HG03432 (cell line): ENCODE results near the gene MOV10L1.
"Not testable (repeated sequence)": the region's sequence is repeated elsewhere in the genome, so short reads cannot be mapped to it uniquely, and the experiment has no call there.

Source experiments
- ATAC-seq: cut with Tn5 transposase; IDR thresholded peaks from one replicate; pipeline ENCODE4 v1.9.1; 2021; ENCODE audit warnings: mild to moderate bottlenecking, moderate library complexity; ENCODE audit not compliant: unreplicated experiment

The MOV10L1 gene

GRCh38 chr22:50199829-50200460, 110.1 kb downstream of the MOV10L1 start:
- ATAC-seq, result no peak

DNA sequence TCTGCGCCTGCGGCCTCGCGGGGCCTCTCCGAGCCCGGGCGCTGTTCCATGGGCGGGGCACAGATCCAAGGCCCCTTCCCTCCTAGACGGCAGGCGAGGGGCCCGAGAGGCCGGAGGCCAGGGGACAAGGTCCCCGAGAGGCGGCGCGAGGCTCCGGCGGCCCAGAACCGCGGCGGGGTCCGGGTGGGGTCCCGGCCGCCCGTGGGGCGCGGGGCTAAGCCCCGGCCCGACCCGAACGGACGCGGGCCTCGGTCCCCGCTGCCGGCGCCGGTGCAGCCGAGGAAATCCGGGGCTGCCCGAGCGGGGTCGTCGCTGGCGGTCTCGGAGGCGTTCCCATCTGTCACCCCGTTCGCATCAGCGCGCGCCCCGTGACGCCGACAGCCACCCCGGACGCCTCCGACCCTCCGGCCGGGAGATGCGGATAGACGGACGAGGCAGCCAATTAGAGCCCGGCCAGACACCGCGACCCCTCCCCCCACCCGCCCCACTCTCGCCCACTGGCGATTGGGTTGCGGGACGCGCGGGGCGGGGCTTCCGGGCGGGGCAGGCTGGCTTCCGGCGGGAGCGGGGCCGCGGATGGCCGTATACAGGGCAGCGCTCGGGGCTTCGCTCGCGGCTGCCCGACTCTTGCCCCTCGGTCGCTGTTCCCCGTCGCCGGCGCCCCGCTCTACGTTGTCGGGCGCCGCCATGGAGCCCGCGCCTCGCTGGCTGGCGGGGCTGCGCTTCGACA, 110.8 kb downstream of the MOV10L1 start, which contains the start of gene SELENOO:
Gene SELENOO, plus strand, starts transcription at position 551 of the 730 bp plus-strand sequence. Its CDS starts 26 bp downstream, at position 577.
- peak; percentile 67 for ATAC-seq

DNA sequence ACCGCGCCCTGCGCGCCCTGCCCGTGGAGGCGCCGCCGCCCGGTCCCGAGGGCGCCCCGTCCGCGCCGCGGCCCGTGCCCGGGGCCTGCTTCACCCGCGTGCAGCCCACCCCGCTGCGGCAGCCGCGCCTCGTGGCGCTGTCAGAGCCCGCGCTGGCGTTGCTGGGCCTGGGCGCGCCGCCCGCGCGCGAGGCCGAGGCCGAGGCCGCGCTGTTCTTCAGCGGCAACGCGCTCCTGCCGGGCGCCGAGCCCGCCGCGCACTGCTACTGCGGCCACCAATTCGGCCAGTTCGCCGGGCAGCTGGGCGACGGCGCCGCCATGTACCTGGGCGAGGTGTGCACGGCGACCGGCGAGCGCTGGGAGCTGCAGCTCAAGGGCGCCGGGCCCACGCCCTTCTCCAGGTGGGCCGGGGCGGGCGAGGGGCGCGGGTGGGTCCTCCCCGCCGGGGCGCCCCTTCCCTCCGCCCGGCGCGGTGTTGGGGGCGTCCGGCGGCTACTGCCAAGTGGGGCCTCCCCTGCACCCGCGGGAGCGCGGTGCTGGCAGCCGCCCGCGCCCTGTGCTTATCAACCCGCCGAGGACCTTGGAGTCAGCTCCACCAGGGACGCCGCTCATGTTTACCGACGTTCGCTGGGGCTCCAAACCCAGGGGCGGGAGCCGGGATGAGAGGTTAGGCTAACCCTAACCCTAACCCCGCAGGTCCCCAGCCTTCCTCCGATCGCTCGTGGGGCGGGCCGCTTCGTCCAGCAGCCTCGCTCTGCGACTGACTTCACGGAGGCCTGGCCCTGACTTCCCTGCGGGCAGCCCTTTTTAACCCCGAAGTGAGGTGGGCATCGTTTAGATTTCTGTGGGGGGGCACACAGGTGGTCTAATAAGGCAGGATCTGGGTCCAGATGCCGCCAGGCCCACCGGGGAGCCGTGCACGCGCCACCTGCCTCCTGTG, 111.7 kb downstream of the MOV10L1 start:
- peak; percentile 15 for ATAC-seq

- ATAC-seq, result no peak
Measured at GRCh38 chr22:50202130-50202666, 112.4 kb downstream of the MOV10L1 start.

- ATAC-seq, result no peak
Measured at GRCh38 chr22:50203288-50203687, 113.5 kb downstream of the MOV10L1 start.

GRCh38 chr22:50204571-50204970, 114.8 kb downstream of the MOV10L1 start:
- ATAC-seq, result no peak

DNA sequence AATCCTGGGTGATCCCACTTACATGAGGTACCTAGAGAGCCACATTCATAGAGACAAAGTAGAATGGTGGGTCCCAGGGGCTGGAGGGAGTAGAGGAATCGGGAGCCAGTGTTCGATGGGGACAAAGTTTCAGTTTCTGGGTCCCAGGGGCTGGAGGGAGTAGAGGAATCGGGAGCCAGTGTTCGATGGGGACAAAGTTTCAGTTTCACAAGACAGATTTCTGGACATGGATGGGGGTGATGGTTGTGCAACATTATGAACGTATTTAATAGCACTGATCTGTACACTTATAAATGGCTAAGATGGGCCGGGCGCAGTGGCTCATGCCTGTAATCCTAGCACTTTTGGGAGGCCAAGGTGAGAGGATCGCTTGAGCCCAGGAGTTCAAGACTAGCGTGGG, 115.2 kb downstream of the MOV10L1 start:
- ATAC-seq, result not testable (repeated sequence)

DNA sequence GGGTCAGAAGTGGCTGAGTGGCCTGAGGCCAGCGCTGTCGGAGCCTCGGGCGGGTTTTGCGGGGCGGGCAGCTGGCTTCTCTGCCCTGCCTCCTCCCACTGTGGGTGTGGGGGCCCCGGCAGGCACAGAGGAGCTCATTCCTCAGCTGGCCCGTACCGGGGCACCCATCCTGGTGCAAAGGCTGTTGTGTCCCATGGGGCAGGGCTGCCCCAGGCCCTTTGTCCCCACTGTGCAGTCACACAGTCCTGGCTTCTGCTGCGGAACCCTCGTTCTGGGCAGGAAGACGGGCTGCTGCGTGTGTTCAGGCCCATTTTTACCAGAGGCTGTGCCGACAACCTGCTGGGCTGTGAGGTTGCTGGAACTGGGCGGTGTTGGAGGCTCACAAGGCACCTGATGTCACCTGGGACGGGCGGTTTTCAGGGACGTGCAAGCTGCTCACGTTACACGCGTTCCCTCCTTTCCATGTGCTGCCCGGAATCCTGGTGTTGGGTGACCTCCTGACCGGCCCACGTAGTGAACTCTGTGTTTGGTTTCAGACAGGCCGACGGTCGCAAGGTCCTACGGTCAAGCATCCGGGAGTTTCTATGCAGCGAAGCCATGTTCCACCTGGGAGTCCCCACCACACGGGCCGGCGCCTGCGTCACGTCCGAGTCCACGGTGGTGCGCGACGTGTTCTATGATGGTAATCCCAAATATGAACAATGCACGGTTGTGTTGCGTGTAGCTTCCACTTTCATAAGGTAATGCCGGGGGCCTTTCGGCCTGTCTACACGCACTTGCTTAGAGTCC, 116.2 kb downstream of the MOV10L1 start:
- ATAC-seq, result no peak

DNA sequence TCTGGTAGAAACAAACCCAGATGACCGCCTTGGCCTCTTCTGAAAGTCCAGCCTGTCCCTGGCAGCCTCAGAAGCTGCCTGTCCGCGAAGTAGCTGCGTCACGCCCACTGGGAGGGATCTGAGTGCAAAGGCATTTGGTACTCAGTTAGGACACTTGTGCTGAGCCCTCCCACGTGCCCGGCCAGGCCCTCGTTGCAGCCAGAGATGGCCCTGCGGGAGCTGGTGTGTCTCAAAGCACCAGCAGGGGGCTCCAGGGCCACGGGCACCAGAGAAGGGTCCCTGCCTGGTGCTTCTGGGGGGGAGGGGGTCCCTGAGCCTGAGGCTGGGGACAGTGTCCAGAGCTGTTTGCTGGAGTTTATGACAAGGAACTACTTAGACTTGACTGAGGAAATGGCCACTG, 116.8 kb downstream of the MOV10L1 start:
- ATAC-seq, result no peak

- ATAC-seq, result no peak
Measured at GRCh38 chr22:50207383-50208140, 117.8 kb downstream of the MOV10L1 start.

- ATAC-seq, result no peak
Measured at GRCh38 chr22:50208430-50208938, 118.7 kb downstream of the MOV10L1 start.

DNA sequence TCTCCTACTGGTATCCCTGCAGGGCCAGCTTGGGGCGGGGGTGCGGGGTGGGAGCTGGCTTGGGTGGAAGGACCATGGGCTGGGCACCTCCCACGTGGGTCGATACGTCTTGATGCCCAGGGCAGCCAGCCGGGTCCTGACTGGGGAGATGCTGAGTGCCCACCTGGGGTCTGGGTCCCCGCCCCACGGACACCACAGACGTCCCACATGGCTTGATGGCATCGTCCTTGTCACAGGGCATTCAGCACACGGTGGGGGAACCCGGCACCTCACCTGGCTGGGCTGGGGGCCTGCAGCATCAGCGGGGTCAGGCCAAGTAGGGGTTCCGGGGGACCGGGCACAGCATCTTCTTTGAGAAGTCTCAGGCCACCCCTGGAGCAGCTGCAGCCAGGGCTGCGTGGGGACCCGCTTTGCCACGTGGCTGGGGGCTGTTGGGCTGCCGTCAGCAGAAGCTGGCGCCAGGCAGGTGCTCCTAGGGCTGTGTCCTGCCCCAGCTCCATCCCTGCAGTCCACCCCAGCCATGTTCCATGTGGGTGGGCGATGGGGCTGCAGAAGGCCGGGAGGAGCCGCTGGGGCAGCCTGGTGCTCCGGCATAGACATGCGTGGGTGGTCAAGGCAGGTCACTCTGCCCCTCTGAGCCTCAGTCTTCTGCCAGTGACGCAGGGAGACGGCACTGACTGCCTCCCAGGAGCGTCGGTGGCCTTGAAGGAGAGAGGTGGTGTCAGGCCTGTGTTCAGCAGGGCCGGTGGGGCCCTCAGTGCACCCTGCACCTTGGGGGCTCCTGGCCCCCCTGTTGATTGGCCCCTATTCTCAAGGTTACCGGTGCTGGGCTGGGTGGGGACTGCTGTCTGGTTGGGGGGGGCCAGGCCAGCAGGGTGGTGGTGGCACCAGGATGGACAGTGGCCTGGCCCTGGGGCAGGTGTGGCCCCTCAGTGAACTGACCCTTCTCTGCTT, 119.4 kb downstream of the MOV10L1 start:
- ATAC-seq, result no peak

- ATAC-seq, result no peak
Measured at GRCh38 chr22:50209893-50210292, 120.1 kb downstream of the MOV10L1 start.

DNA sequence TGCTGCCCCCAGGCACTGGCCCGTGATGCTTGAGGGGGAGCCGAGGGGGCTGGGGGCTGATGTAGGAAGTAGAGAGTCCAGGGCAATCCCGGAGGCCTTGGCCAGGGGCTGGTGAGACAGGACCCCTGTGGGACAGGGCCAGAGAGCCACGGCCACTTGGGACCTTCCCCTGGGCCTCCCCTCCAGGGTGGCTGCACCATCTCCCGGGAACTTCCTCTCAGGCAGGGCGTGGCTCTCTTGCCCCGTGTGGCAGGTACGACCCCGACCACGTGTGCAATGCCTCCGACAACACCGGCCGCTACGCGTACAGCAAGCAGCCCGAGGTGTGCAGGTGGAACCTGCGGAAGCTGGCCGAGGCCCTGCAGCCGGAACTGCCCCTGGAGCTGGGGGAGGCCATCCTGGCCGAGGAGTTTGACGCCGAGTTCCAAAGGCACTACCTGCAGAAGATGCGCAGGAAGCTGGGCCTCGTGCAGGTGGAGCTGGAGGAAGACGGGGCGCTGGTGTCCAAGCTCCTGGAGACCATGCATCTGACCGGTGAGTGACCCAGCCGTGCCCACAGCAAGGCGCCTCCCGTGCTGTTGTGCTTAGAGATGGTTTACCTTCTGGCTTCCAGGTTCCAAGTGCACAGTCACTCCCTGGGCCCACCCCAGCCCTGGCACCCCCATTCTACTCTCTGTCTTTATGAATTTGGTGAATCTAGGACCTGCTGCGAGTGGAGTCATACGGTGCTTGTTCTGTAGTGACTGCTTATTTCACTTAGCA, 120.8 kb downstream of the MOV10L1 start:
- no peak for ATAC-seq

- no peak for ATAC-seq
Measured at GRCh38 chr22:50211147-50211546, 121.3 kb downstream of the MOV10L1 start.
